ENCODE data around the gene CEACAM1.
"Not testable (repeated sequence)": the region's sequence is repeated elsewhere in the genome, so short reads cannot be mapped to it uniquely, and the experiment has no call there.

DNA sequence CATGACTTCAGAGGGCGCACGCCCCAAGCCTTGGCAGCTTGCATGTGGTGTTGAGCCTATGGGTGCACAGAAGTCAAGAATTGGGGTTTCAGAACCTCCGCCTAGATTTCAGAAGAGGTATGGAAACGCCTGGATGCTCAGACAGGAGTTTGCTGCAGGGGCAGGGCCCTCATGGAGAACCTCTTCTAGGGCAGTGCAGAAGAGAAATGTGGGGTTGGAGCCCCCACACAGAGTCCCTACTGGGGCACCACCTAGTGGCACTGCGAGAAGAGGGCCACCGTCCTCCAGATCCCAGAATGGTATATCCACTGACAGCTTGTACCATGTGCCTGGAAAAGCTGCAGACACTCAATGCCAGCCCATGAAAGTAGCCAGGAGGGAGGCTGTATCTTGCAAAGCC, 22.2 kb upstream of the CEACAM1 start:
- TF ChIP-seq, protein P1, sequence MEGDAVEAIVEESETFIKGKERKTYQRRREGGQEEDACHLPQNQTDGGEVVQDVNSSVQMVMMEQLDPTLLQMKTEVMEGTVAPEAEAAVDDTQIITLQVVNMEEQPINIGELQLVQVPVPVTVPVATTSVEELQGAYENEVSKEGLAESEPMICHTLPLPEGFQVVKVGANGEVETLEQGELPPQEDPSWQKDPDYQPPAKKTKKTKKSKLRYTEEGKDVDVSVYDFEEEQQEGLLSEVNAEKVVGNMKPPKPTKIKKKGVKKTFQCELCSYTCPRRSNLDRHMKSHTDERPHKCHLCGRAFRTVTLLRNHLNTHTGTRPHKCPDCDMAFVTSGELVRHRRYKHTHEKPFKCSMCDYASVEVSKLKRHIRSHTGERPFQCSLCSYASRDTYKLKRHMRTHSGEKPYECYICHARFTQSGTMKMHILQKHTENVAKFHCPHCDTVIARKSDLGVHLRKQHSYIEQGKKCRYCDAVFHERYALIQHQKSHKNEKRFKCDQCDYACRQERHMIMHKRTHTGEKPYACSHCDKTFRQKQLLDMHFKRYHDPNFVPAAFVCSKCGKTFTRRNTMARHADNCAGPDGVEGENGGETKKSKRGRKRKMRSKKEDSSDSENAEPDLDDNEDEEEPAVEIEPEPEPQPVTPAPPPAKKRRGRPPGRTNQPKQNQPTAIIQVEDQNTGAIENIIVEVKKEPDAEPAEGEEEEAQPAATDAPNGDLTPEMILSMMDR (IDR thresholded peaks at IDR 0.05), result not testable (repeated sequence)
- not testable (repeated sequence) for TF ChIP-seq POLR2AphosphoS5 (IDR thresholded peaks at IDR 0.05)

Data from breast epithelium (tissue), 3 donors.